Stimulated activated CD4-positive, alpha-beta T cell treated with anti-CD3 and anti-CD28 coated beads, Interleukin-4, amount 100 ng/mL, for 24 hours (primary cell): ENCODE measurements around the gene FAM50B.

Experiments used
- DNase-seq: peaks from one replicate; pipeline ENCODE4 v3.0.0-alpha.2; 2020

FAM50B gene

DNA sequence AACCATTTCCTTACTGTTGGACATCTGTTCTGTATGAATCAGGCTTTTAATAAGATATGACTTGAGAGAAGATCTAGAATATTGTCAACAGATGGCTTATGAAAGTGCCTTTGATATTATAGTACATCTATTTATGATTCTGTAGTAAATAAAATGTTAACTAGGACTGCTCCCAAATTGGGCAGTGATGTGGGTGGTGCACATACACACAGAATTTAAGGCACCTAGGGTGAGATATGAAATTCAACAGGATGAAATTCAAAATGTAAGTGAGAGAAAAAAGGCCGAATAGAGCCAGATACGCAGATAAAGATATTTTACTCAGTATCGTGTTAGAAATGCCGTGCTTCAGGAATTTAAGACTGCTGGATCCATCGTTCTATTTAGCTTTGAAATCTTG lies 26.3 kb downstream of the FAM50B start:
- no peak for DNase-seq

DNA sequence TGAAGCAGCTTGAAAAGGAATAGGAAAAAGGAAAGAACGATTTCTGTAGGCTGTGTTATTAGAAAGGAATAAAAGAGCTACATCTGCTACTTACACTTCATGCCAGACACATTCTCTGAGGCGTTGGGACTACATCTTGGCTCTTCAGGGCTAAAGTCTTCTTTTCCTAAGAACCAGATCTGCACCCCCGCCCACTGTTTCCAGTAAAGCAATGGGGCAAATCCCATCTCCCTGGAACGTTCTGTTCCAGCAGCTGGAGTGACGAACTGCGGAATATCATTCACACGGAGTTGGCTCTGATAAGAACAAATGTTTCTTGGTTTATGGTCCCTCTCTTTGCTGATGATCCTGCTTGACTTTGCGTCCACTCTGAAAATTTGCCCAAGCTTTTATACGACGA lies 26.9 kb downstream of the FAM50B start:
- no peak for DNase-seq

GRCh38 chr6:3876866-3877265 lies 27.7 kb downstream of the FAM50B start:
- no peak for DNase-seq

DNA sequence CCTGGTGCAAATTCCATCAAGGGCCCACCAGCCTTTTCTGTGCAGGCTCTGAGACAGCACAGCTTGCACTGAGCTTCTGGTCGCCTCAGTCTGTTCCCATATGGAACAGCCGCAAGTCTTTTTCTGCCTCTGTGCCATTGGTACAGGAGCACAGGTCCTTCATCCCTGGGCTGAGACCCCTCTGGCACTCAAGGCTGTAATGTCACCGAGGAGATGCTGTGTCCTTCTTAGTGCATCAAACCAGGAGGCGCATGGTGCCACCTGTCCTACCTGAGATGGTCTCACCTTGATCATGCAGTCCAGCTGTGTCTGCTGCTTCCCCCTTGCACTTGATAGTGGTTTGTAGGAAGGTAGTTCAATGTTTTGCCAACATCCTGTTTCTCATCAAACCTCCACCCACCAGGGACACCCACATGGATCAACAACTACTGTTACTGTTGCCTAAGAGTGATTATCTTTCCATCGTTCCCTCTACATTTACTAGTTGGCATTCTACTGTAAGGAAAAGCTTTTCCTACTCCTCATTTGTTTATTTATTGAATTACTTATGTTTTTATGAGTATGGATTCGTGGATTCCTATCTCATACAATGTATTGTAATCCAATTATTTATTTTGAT lies 29.0 kb downstream of the FAM50B start:
- DNase-seq, result no peak

GRCh38 chr6:3879194-3879952 lies 30.2 kb downstream of the FAM50B start:
- DNase-seq, result no peak

DNA sequence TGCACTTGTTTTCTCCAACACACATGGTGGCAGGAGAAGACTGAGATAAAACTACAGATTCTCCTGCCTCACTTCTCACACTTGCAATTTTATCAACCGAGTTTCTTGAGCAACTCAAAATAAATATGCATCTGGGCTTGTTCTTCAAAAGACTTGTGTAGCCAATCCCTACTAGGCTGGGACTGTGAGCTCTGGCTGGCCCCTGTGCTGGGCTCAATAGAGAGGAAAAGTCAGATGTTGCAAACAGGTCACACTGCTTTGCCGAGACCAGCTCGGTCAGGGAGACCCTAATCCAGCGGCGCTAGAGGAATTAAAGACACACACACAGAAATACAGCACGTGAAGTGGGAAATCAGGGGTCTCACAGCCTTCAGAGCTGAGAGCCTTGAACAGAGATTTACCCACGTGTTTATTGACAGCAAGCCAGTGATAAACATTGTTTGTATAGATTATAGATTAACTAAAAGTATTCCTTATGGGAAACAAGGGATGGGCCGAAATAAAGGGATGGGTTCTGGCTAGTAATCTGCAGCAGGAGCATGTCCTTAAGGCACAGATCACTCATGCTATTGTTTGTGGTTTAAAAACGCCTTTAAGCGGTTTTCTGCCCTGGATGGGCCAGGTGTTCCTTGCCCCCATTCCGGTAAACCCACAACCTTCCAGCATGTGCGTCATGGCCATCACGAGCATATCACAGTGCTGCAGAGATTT lies 32.7 kb downstream of the FAM50B start:
- no peak for DNase-seq

DNA sequence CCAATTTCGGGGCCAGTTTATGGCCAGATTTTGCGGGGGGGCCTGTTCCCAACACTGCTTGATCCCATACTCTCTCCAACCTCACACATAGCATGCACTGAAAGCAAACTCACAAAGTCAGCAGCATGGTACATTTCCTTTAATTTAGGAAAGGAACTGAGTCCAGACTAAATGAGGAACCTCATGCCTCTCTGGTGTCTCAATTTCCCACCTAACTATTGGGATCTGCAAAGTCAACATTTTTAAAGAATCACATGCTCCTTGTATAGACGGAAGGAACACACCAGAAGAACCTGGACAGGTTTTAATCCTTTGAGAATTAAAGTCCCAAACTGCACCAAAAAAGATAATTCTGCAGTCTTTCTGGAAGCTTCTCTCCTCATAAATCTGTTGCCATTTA lies 33.3 kb downstream of the FAM50B start:
- no peak for DNase-seq

- no peak for DNase-seq
Observed at GRCh38 chr6:3882866-3883265, 33.7 kb downstream of the FAM50B start.

GRCh38 chr6:3884007-3884745 lies 35.0 kb downstream of the FAM50B start:
- no peak for DNase-seq

DNA sequence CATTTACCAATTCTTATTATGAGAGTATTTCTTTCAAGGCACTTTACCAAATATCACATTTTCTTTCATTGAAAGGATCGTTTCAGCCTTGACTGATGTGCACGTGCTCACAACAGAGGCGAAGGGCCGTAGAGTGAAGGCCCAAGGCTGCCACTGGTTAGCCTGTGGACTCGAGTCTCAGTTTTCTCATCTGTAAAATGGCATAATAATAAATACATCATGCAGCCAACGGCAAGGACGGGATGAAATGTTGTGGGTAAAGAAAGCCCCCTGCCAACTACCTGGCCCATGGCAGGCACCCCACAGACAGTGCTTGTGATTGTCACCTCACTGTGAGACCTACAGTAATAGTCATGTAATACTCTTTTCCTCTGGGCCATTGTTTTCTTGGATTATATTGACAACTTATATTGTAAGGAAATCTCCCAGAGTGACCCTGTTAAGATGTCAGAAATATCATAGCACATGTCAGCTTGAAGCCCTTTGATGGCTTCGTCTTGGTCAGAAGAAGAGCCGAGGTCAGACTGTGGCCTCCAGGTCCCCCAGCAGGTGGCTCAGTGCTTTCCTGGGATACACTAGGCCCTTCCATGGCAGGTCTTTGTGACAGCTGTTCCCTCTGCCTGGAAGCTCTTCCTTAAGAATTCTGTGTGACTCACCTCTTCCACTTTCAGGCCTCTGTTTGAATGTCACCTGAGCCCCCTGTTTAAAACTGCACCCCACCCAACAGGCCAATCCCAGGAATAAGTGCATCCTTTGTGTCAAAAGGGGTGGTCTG lies 36.3 kb downstream of the FAM50B start:
- DNase-seq, result no peak

DNA sequence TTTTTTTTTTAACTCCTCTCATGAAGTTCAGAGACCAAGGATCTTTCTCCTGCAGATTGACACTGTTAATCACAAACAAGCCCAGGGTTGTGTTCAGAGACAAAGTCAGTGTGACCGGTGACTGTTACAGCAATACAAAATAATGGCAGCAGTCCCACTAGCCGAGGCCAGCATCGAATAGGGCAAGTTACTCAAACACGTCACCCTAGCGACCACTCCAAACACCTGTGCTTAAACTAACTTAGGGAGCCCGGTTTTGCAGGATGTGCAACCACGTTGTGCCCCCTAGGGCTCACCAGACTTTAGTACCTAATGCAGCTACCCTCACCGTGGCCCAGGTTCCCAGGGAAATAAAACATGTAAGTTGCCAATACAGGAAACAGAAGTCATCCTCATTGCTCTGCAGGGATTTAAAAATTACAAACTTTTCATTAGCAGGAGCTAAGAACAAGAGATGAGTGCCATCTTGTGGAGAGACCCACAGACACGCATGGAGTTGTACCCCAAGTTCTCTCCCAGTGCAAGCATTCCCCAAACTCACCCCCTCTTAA lies 38.1 kb downstream of the FAM50B start:
- no peak for DNase-seq

- no peak for DNase-seq
Observed at GRCh38 chr6:3888153-3888957, 39.2 kb downstream of the FAM50B start.

DNA sequence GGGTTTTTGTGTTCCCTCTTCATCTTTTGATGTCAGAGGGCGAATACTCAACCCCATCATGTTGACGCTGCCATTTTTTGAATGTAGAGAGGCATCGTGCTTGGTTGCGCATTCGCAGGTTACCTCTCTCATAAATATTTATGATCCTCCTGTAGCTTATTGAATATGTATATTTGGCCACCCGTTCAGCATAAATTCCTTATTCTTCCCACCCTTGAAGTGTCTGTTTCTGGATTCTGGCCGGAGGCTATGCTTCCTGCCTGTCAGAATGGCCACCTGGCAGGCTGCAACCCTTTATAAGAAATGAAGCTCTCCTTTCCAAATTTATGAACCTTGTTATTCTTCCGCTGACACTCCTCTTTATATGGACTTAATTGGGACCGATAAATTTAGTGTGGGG lies 40.9 kb downstream of the FAM50B start:
- no peak for DNase-seq

DNA sequence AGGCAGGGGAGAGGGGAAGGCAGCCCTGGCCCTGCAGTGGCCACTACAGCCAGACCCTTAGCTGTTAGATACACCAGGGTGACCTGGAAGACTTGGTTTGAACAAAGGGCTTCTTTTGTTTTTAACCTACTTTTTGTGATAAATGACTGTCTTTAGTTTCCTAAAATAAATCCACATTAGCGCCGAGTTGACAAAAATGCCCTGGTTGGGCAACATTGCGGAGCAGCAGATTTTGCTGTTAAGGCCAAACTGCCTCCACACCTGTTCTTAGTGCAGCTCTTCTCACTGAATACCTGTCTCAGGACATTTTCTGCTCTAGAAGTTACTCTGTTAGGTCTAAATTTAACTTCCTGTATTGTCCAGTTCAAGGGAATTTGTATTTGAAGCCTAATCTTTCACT lies 42.7 kb downstream of the FAM50B start:
- no peak for DNase-seq

DNA sequence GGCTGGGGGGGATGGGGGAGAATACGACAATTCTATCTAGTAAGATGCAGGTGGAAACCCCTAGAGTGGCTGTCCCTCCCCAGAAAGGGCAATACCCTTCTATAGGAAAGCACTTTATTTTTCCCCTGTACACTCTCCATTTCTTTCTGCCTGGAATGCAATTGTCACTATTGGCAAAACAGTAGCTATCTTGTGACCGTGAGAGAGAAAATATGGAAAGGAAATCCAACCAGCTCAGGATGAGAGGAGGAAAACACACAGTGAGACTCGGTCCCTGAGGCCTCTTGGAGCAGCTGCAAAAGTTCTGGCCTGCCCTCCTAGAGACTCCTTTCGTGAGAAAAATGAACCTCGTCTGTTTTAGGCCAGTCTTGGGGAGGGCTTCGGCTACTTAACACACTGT lies 43.4 kb downstream of the FAM50B start:
- no peak for DNase-seq

DNA sequence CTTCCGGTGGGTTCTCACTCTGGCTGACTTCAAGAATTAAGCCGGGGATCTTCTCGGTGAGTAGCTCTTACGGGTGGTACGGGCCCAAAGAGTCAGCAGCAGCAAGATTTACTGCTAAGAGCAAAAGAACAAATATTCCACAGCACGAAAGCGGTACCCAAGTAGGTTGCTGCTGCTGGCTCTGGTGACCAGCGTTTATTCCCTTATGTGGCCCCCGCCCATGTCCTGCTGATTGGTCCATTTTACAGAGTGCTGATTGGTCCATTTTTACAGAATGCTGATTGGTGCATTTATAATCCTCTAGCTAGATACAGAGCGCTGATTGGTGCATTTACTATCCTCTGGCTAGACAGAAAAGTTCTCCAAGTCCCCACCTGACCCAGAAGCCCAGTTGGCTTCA lies 44.3 kb downstream of the FAM50B start:
- no peak for DNase-seq

DNA sequence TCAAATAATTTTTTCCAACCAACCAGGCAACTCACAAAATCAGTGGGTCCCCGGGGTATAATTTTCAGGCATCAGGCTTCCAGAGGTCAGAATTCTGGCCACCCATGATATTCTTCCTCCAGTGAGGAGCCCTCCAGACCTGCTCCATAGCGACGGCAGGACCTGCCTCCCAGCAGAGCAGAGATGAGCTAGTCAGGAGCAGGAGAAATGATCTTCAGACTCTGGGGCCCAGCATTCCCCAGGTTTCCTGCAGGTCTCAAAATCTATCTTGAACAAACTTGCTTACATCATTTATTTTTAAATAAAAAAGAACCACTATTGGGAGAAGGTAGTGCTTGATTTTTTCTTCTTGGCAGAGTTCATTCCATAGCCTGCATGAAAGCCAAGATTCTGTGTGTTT lies 44.7 kb downstream of the FAM50B start:
- DNase-seq, result no peak

DNA sequence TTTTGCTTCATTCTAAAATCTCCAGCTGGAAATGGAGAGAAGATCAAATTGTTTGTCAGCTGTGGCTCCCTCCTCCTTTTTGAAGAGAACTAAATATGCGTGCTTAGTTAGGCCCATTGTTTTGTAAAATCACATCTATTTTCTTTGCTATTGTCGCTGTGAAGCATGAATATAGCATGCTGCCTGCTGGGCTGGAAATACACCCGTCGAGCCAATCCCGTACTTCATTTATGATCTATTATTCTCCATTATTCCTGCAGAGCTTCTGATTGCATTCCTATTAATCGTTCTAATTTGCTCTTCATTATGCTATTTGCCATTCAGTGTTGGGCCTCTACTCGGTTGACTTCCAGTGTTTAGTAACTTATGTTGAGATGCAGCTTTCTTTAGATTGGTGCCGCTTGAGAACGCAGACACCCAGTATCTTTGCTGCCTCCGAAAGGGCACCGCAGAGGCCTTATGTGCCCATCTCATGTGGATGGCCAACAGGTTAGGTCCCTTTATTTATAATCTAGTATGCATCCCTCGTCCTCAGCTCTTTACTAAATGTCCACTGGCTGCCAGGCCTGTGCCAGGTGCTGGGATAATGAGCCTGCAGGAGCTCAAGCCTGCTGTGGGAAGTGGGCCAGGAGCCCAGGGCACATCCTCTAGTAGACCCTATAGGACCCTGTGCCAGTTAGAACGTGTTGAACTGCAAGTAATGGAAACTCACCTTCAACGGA lies 45.6 kb downstream of the FAM50B start:
- no peak for DNase-seq

DNA sequence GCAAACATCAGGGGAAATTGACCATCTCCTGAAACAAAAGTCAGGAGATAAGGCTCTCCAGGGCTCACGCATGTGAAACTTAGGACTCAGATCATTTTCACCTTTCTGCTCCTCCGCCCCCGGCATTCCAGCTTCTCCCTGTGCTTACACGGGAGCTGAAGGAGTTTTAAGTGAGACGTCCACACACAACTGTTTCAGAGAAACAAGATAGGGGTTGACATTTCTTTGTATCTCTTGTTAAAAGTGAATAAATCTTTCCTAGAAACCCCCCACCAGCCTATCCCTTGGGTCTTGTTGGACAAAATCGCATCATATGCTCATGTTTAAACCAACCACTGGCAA lies 46.1 kb downstream of the FAM50B start:
- DNase-seq, result no peak

GRCh38 chr6:3895805-3896204 lies 46.6 kb downstream of the FAM50B start:
- DNase-seq, result no peak
